ENCODE results near the gene PRMT5.
A peak's percentile ranks its signal among the peaks of the same experiment; 100 is the strongest.

The PRMT5 gene

DNA sequence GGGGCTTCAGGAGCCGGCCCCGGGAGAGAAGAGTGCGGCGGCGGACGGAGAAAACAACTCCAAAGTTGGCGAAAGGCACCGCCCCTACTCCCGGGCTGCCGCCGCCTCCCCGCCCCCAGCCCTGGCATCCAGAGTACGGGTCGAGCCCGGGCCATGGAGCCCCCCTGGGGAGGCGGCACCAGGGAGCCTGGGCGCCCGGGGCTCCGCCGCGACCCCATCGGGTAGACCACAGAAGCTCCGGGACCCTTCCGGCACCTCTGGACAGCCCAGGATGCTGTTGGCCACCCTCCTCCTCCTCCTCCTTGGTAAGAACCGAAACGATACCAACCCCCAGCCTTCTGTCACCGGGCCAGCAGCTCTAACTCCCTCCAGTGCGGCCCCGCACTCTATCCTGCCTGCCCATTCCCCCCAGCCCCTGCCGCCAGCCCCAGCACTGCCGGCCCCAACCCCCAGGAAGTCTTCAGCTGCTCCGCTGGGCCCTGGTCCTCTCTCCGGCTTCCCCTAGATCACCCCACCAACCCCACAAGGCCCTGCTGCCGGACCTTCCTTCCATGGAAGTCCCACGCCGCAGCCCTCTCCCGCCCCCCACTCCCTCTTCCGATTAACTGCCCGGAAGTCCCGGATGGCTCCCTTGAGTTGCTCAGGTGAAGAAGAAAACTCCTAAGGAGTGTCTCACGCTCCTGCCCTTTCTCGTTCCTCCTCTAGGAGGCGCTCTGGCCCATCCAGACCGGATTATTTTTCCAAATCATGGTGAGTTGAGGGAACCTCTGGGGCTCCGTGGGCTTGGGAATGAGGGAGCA lies 56.9 kb downstream of the PRMT5 start:
- peak overlapping the region; percentile 70 for H3K4me3 ChIP-seq (ENCODE audit: low read depth, low read length)
- TF ChIP-seq, protein P1, sequence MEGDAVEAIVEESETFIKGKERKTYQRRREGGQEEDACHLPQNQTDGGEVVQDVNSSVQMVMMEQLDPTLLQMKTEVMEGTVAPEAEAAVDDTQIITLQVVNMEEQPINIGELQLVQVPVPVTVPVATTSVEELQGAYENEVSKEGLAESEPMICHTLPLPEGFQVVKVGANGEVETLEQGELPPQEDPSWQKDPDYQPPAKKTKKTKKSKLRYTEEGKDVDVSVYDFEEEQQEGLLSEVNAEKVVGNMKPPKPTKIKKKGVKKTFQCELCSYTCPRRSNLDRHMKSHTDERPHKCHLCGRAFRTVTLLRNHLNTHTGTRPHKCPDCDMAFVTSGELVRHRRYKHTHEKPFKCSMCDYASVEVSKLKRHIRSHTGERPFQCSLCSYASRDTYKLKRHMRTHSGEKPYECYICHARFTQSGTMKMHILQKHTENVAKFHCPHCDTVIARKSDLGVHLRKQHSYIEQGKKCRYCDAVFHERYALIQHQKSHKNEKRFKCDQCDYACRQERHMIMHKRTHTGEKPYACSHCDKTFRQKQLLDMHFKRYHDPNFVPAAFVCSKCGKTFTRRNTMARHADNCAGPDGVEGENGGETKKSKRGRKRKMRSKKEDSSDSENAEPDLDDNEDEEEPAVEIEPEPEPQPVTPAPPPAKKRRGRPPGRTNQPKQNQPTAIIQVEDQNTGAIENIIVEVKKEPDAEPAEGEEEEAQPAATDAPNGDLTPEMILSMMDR (IDR thresholded peaks at IDR 0.05; ENCODE audit: insufficient read depth, low read depth, low read length, missing control alignments), result peak; percentile 95
- peak; percentile 82 for DNase-seq (ENCODE audit: low read depth)

DNA sequence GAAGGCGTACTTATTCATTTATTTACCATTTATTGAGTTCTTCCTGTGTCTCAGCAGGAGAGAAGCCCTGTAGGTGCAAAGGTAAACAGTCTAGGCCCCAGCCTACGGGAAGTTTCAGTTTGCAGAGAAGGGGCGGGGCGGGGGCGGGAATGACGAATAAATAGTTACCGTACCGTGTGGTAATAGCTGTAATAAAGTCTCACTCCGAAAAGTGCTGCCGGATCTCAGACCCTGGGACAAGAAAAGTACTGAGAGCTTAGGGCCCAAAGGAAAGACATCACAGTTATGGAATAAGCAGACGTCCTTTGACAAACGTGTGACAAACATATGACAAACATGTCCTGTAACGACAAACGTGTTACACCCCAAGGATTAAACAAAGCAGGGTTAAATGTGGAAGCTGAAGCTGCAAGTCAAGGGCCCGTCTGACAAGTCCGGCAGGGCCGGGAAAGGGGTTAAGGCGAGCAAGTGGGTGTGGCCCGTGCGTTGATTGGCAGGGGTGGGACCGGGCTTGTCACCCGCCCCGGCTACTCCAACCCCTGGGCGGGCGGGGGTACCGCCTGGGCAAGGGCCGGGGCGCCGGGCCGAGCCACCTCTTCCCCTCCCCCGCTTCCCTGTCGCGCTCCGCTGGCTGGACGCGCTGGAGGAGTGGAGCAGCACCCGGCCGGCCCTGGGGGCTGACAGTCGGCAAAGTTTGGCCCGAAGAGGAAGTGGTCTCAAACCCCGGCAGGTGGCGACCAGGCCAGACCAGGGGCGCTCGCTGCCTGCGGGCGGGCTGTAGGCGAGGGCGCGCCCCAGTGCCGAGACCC lies 57.7 kb downstream of the PRMT5 start, which contains the start of gene LRP10:
LRP10 (plus strand) TSS at position 517 of the 809 bp plus-strand sequence. CDS start 564 bp downstream, outside the sequence.
- TF ChIP-seq, protein P1 (IDR thresholded peaks at IDR 0.05; ENCODE audit: insufficient read depth, low read depth, low read length, missing control alignments), result no peak
- peak within 1 kb of the TSS; percentile 70 for H3K4me3 ChIP-seq (ENCODE audit: low read depth, low read length)
- DNase-seq (ENCODE audit: low read depth), result peak; percentile 94

DNA sequence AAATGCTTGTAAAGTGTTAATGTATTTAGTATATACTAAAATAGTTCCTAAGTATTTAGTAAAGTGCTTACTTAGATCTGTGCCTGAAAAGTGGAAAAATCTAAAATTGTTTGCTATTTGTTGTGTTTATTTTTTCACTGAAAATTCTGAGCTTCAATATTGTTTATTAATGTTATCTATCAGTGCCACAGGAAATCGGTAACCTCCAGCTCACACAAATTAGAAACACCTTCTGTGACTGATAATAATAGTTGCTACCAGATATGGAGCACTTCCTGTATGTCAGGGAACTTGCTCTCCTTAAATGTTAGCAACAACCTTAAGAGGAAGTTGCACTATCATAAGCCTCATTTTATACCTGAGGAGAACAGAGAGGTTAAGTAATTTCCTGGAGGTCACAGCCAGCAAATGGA lies 58.4 kb downstream of the PRMT5 start:
- TF ChIP-seq, protein P1 (IDR thresholded peaks at IDR 0.05; ENCODE audit: insufficient read depth, low read depth, low read length, missing control alignments), result no peak
- peak overlapping the region; percentile 70 for H3K4me3 ChIP-seq (ENCODE audit: low read depth, low read length)
- peak; percentile 81 for DNase-seq (ENCODE audit: low read depth)
